NOMO-1 (cell line): ENCODE results near the gene MACROH2A2.
"Not testable (repeated sequence)": the region's sequence is repeated elsewhere in the genome, so short reads cannot be mapped to it uniquely, and the experiment has no call there.

ENCODE experiments used
- DNase-seq, 2 experiments: peaks; one replicate each; lab custom pipeline; 2025; ENCODE audit not compliant: unreplicated experiment in 2 of 2; lab: John Stamatoyannopoulos, UW

The MACROH2A2 gene

DNA sequence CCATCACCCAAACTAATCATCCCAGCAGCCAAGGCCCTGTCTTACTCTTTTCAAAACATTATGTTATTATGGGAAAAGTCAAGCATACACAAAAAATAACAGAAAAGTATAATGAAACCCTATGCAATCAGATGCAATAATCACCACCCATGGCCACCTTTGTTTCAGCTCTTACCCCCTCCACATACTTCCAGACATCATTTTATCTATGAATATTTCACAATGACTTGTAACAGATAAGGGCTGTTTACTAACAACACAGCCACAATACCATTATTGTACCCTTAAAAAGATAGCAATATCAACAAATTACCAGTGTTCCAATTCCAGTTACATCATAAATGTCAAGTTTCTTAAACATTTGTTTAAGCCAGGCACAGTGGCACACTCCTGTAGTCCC lies 44.8 kb downstream of the MACROH2A2 start:
- DNase-seq, result no peak

DNA sequence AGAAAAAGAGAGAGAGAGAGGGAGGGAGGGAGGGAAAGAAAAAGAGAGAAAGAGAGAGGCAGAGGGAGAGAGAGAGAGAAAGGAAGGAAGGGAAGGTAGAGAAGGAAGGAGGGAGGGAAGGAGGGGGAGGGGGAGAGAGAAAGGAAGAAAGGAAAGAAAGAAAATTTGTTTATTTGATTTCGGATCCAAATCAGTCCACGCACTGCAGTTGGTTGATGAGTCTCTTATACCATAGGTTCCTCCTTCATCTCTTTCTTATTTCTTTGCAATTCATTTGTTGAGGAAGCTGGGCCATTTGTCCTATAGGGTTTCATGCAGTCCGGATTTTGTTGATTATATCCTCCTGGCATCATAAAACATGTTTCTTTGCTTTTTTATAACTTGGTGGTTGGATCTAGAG lies 45.6 kb downstream of the MACROH2A2 start:
- DNase-seq, result no peak

DNA sequence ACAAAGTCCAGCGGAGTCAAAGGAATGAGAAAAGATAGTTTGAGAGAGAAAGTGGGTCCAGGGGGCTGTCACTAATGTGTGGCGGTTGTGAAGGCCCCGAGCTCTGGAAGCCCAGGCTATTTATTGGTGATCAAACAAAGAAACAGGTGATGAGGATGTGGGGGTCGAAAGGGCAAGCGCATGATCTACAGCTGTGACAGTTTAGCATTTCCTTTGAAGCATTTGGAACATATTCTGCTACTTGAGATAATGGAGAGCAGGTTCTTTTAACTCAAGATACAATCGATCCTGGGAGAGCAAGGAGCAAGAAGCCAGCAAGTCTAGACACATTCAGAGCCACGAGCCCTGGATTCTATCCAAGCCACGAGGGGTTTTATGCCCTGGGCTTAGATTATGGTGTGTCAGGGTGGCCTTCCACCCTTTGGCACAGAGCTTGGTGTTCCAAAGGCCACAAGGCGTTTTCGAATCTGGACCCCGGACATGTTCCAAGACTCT lies 48.5 kb downstream of the MACROH2A2 start:
- DNase-seq, result not testable (repeated sequence)

DNA sequence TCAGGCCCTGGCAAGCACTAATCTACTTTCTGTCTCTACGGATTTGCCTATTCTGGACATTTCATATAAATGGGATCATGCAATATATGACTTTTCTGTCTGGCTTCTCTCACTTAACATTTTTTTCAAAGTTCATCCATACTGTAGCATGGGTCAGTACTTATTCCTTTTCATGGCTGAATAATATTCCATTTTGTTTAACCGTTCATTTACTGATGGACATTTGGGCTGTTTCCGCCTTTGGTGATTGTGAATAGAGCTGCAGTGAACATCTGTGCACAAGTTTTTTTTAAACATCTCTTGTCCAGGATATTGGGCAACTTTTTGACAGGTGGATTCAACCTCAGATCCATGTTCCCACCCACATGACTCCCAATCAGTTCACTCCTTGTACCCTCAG lies 49.0 kb downstream of the MACROH2A2 start:
- DNase-seq, result no peak

DNA sequence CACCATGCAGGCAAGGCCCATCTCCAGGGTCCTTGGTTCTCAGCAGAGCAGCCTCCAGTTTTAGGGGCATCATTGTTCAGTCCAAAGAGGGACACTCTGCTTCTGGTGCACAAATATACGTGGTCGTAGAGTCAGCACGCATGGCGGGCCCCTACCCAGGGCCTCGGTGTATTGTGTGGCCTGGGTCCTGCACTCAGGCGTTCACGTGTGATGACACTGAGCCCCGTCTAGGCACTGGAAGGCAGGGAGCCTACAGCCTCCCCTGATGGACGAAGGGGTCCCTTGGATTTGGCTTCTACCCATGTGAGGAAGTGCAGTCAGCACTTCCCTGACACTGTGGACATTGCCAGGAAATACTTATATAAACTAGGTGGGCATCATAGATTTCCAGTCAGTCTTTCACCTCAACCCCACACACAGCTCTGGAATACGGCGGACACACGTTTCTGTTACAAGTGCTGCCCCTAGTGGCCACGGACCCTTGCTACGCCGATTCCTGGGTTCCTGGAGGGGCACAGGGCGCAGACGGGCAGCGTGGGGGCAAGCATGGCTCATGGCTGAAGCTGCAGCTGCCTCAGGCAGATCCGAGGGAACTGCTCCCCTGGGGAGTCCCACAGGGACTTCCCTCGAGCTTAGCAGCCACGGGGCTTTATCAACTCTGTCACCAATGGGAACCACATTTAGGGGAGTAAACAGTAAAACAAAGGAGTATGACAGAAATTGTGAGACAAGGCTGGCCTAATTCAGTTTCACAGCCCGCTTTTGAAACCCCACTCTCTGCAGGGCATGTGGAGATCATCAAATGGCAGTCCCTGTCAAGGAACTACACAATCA lies 54.5 kb downstream of the MACROH2A2 start:
- no peak for DNase-seq

DNA sequence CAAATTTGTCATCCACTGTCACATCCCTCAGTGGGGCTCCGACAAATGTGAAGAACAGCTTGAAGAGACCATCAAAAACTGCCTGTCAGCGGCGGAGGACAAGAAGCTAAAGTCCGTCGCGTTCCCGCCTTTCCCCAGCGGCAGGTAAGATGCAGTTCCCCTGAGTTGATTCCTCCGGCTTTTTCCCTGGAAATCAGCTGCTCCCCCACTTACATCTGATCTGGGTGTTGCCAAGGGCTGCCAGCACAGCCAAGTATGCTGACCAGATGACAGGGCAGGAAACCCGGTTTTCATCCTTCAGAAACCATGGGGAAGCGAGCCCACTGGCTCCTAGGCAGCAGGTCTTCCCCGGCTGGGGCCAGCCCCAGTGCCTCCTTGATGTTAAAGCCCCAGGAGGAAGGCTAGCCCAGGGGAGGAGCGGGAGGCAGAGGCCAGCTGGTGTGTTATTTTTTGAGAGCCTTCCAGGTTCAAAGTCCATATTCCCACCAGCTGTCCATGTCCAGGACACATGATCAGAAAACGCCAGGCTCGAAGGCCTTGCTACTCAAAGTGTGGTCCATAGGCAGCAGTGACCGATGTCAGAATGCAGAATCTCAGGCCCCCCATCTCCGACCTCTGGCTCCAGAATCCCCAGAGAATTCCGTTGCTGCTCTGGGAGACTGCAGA lies 56.6 kb downstream of the MACROH2A2 start:
- no peak for DNase-seq

DNA sequence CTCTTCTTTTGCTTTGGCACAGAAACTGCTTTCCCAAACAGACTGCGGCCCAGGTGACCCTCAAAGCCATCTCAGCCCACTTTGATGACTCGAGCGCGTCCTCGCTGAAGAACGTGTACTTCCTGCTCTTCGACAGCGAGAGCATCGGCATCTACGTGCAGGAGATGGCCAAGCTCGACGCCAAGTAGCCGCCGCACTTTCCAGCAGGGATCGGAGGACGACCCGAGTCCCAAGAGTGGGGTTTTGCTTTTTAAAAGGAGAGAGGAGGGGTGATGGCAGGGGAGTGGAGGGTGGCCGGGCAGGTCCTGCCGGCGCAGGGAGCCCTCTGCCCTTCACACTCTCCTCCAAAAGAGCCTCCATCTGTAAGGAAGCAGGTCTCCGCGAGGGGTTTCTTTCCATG lies 58.9 kb downstream of the MACROH2A2 start:
- DNase-seq, result no peak

DNA sequence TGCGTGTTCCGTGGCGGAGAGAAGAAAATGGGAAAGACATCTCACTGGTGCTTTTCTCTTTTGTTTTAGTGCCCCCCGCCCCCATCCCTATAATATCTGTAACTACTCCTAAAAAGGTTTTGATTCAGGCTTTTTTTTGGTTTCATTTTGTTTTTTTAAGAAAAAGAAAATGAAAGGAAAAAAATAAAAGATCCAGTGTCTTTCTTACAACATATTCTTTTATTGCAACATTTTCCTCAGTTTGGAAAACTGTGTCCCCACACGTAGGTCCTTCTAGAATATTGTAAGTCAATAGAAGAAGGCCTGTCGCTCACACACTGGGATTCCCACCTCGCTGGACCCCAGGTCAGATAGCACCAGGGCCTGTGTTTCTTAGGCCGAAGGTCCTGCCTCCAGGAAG lies 59.4 kb downstream of the MACROH2A2 start:
- no peak for DNase-seq

DNA sequence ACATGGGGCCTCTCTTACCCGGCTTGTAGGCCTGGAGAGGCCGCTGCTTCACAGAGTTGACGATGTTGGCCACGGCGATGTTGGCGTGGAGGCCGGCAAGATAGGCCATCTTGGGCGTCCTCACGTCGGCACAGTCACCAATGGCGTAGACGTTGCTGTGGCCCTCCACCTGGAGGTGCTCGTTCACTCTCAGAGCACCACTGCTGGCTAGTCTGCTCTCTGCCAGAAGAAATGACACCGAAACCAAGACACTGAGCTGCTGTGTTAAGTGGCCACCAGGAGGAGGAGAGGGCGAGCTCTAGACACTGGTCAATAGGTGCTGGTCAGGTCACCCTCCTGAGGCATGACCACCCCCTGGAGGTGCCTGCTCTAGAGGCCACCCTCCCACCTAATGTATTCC lies 62.3 kb downstream of the MACROH2A2 start:
- DNase-seq, result no peak

DNA sequence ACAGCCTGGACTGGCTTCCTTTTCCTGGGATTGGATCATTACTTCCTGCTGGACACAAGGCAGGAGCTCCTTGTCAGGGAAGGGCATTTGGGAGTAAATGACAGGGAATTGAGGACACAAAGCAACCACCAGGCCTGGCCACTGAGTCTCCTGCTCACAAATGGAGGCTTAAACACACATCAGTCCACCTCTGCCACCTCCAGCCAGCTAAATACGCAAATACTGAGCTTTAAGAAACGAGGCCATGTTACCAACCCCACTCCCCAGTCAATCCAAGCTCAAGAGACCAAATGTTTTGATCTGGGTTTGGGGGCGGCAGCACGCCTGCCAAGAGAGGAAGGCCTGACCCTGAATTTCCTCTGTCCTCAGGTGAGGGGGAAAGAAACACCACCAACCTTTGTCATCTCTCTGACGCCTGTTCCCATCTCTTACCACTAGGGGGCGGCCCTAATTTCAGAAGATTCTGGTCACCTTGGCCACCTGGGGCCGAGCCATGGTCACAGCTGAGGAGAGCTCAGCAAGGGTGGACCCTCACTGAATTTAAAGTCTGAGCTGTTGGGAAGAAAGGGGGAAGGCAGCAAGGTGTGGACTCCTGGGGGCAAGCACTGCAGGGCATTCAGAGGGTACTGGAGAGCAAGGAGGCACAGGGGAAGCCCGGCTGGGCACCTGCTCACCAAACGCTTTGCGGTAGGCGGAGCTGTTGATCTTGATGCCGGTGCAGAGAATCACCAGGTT lies 63.5 kb downstream of the MACROH2A2 start:
- DNase-seq, result peak in 1 of 2 experiments; percentile 7

DNA sequence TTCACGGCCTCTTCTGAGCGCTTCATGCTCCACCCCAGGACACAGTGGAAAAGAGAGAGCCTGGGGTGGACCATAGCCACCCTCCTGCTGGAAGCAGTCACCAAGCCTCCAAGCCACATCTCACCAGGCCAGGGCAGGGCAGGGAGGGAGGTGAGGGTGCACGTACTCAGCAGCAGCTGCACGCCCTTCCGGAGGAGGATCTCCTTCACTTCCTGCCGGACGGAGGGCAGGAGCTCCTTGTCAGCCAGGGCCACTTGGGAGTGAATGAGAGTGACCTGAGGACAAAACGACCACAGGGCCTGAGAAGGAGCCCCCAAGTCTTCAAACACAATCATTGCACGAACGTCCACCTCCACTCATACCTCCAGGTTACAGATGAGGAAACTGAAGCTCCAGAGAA lies 65.0 kb downstream of the MACROH2A2 start:
- no peak for DNase-seq

DNA sequence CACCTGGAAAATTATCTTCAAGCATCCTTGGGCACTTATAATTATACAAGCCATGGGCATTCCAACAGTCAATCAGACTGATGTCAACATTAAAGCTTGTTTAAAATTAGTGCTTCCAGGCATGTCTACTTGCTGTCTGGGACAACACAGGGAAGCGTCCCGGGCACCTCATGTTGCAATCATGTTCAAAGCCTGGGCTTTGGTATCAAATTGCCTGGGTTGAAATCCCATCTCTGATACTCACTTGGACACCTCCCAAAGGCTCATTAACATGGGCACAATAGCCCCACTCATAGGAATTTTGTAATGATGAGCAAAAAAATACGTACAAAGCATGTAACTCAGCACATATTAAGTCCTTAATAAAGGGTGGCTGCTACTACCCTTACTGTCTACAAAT lies 65.5 kb downstream of the MACROH2A2 start:
- no peak for DNase-seq

DNA sequence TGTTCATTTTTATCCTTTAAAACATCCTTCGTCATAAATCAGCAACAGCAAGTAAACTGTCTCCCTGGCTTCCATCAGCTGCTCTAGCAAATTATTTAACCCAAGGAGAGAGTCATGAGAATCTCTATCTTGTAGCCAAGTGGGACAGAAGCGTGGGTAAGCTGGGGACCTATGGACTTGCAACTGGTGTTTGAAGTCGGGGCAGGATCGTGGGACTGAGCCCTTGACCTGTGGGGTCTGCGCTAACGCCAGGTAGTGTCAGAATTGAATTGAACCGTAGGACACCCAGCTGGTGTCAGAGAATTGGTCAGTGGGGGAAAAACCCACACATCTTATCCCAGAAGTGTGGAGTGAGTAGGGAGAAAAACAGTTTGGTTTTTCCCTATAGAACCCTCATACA lies 66.6 kb downstream of the MACROH2A2 start:
- DNase-seq, result no peak

DNA sequence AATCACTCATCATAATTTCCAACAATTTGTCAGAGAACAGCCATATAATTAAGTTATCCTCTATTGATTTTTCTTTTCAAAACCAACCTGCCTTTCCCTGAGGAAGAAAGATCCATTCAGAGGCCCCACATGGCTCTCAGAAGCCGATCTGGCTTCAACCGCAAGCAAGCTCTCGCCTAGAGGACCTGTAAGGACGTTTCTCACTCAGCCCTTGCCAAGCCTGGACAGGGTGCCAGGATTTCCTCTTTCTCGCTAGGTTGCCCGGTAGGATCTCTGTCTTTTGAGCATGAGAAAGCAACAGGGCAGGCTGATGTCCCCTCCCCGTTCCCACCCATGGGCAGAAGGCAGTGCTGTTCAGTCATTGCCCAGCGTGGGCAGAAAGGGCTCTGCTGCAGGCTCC lies 67.0 kb downstream of the MACROH2A2 start:
- DNase-seq, result no peak

DNA sequence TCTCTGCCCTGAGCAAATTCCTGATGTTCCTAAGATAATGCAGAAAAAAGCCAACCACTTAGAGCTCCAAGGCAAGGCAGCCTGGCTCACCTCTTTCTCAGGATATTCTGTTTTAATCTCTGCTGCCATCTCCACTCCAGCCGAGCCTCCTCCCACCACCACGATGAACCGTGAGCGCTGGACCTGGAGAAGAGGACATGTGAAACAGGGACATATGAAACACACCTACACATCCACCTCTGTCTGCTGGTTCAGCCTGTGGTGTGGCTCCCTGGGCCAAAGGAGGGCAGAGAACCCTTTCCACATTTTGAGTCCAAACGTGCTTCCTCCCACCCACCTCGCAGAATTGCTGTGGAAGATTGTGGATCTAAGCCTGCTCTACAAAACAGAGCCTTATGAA lies 67.8 kb downstream of the MACROH2A2 start:
- no peak for DNase-seq

DNA sequence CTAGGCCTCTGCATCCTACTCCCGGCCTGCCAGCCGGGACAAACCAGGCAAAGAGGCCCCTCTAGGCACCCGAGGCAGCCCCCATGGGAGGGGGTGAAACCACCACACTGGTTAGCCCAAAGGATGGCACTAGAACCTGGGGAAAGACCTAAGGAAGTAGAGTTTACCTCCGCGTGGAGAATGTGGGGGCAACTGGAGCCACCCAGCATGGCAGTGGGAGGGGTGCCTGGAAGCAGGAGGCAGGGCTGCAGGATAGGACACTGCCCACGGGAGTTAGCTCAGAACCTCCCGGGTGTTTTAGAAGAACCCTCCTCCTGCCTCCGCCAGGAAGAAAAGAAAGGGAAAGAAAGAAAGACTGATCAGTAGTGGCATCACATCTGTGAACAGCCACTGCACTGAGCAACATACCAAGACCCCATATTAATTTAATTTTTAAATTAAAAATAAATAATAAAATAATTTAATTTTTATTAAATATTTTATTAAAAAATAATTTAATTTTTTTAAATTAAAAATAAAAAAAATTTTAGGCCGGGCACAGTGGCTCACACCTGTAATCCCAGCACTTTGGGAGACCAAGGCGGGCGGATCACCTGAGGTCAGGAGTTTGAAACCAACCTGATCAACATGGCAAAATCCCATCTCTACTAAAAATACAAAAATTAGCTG lies 68.8 kb downstream of the MACROH2A2 start:
- DNase-seq, result no peak

DNA sequence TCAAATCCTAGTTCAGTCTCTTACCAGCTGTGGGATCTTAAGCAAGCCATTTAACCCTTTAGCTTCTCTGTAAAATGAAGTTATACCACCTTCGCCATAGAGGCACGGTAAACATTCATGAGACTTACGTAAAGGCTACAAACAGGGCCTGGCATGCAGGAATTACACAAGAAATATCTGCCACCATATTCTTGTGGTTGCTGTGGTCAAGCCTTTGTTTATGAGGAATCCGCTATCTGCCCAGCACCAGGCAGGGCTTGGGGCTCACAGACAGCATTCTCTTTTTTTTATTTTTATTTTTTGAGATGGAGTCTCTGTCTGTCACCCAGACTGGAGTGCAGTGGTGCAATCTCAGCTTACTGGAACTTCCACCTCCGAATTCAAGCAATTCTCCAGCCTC lies 70.1 kb downstream of the MACROH2A2 start:
- peak in 1 of 2 experiments; percentile 8 for DNase-seq

DNA sequence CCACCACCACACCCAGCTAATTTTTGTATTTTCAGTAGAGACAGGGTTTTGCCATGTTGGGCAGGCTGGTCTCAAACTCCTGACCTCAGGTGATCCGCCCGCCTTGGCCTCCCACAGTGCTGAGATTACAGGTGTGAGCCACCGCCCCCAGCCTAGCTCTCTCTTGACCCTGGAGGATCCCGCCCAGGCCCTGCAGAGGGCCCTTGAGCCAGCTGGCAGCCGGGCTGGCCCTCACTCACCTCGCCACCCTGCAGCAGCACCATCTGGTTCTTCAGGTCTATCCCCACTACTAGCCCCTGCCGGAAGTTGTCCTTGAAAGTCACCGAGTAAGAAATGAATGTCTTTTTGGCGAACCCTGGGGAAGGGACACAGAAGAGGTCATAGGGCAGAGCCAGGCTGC lies 70.5 kb downstream of the MACROH2A2 start:
- not testable (repeated sequence) for DNase-seq

DNA sequence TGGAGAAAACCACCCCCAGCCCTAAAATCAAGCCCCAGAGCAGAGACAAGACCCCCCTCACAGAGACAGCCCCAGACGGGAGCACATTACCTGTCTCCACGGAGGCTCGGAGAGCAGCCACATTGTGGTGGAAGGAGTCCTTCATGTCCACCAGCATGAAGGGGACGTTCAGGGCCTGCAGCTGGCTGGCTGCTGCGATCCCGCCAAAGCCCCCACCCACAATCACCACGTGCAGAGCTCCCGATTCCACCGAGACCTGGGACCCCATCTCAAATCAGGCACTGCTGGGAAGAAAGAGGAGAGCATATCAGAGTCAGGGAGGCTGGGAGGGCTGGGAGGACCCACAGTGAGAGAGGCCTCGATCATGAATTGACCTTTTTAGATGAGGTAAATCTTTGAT lies 71.2 kb downstream of the MACROH2A2 start:
- DNase-seq, result no peak

DNA sequence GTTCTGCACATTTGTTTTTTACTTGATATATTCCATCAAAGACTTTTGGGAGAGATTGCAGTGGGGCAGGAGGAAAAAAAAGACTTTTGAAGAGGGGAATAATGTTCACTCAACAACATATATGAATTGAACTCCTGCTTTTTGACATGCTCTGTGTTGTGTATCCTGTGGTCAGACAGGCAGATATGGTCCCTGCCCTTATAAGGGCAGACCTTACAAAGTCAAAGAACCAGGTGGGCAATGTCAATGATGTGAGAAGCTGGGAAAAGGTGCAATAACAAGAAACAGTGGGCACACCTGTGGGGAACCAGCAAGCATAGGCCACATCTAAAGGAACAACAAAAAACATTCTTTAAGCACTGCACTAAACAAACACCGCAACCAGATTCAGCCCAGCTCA lies 71.8 kb downstream of the MACROH2A2 start:
- DNase-seq, result no peak

DNA sequence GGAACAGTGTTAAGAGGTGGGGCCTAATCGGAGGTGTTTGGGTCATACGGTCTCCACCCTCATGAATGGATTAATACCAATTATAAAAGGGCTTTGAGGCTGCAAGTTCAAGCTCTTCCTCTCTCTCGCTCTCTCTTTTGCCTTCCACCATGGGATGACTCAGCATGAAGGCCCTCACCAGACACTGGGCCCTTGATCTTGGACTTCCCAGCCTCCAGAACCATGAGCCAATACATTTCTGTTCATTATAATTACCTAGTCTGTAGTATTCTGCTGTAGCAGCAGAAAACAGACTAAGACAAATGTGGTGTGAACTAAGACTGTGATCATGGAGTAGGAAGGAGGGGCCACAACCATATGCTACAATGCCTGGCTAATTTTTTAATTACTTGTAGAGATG lies 72.3 kb downstream of the MACROH2A2 start:
- no peak for DNase-seq
